HepG2 (cell line): Measurements from ENCODE around the gene ZNF670. TPM values are rescaled to one million over a fixed set of nuclear protein-coding genes. Genes with fewer than 3 reads are reported as not detected.

Experiments
- AFF4 ChIP-seq: sonication (generic); formaldehyde crosslinking; IDR thresholded peaks from 2 replicates; pipeline ENCODE4 v1.4.0; 2020; ENCODE audit warnings: missing genetic modification reagents
- CEBPZ ChIP-seq: IDR thresholded peaks from 2 replicates; pipeline ENCODE4 v1.6.1; 2012; ENCODE audit warnings: low read length, improper control_type of control experiment
- EZH2 ChIP-seq: conservative IDR thresholded peaks from 2 replicates; pipeline ENCODE4 v1.6.1; 2012; ENCODE audit warnings: mild to moderate bottlenecking, low read depth, low read length, moderate library complexity
- FOXA1 ChIP-seq, 2 experiments: fragments of 450-650 bp in 1 of 2; sonication (generic) in 1 of 2; formaldehyde crosslinking in 1 of 2; IDR thresholded peaks; 2 replicates each; pipeline versions ENCODE4 v1.4.0 to v1.6.1; 2016 to 2020; ENCODE audit warnings: missing genetic modification reagents in 1 of 2
- NFKB2 ChIP-seq: sonication (generic); formaldehyde crosslinking; IDR thresholded peaks from 2 replicates; pipeline ENCODE4 v1.4.0; 2020; ENCODE audit warnings: missing genetic modification reagents, borderline replicate concordance
- REL ChIP-seq: sonication (generic); formaldehyde crosslinking; conservative IDR thresholded peaks from 2 replicates; pipeline ENCODE4 v1.8.0; 2022; ENCODE audit warnings: mild to moderate bottlenecking, missing genetic modification reagents, moderate library complexity
- ZBTB2 ChIP-seq: sonication (generic); formaldehyde crosslinking; IDR thresholded peaks from 2 replicates; pipeline ENCODE4 v1.8.0; 2022; ENCODE audit warnings: low read depth, missing genetic modification reagents
- ZNF160 ChIP-seq: sonication (generic); formaldehyde crosslinking; IDR thresholded peaks from 2 replicates; pipeline ENCODE4 v1.8.0; 2022; ENCODE audit warnings: mild to moderate bottlenecking, inconsistent platforms, missing genetic modification reagents
- ZNF274 ChIP-seq: sonication (generic); formaldehyde crosslinking; IDR thresholded peaks from 2 replicates; pipeline ENCODE4 v1.5.1; 2020; ENCODE audit warnings: mild to moderate bottlenecking, missing genetic modification reagents
- ZNF639 ChIP-seq: conservative IDR thresholded peaks from 2 replicates; pipeline ENCODE4 v1.6.1; 2018; ENCODE audit warnings: missing genetic modification reagents
- ZNF674 ChIP-seq: sonication (generic); formaldehyde crosslinking; IDR thresholded peaks from 2 replicates; pipeline ENCODE4 v1.5.0; 2020; ENCODE audit warnings: low read depth, mild to moderate bottlenecking, missing genetic modification reagents
- polyA plus RNA-seq, 8 experiments: library from polyadenylated mRNA; depleted of rRNA in 3 of 8; stranded (reverse) in 7 of 8; unstranded in 1 of 8; fragments of >200 nt; fragmentation: Illumina TruSeq in 4 of 8; extraction: Trizol in 4 of 8; gene quantifications; 2 replicates each; pipeline versions ENCODE4 v1.2.1 to v1.2.3, GENCODE V29; 2011 to 2016; ENCODE audit warnings: low read depth in 4 of 8, missing spikeins in 1 of 8, mixed read lengths in 1 of 8; ENCODE audit not compliant: insufficient read depth in 1 of 8
- total RNA-seq, 5 experiments: library from RNA; depleted of rRNA; stranded (reverse); fragments of >200 nt; fragmentation: Illumina TruSeq; extraction: Trizol; gene quantifications; 2 replicates each; pipeline ENCODE4 v1.2.3, GENCODE V29; 2016; ENCODE audit warnings: low read depth in 1 of 5
- TF ChIP-seq, protein P1 (sequence below), 2 experiments: sonication (generic) in 1 of 2; formaldehyde crosslinking in 1 of 2; IDR thresholded peaks; 2 replicates each; pipeline versions ENCODE4 v1.4.0 to v1.6.1; 2016 to 2020; ENCODE audit warnings: borderline replicate concordance in 1 of 2, low read depth in 1 of 2, mild to moderate bottlenecking in 1 of 2, missing genetic modification reagents in 1 of 2

ZNF670 gene
- total and polyA plus RNA-seq, 2 of the 13 experiments (the other 11 are each of a cell fraction or from before 2014, with no cell fraction given), result 4.2 to 10.9 TPM

GRCh38 chr1:247111700-247112478, 33.3 kb upstream of the ZNF670 start (continued):
- 0 out of 2 replicates have a peak, but pooled peaks have one; percentile 21 for TF ChIP-seq AFF4 (CRISPR knock-in tag)
- TF ChIP-seq ZNF639 (CRISPR knock-in tag), result peak; percentile 77; the same call in 1 of the 2 replicates
- TF ChIP-seq FOXA1 (IDR thresholded peaks at IDR 0.05), result no peak
- no peak for TF ChIP-seq FOXA1 (CRISPR knock-in tag; IDR thresholded peaks at IDR 0.05)
- no peak; the same call in 1 of the 2 replicates for TF ChIP-seq ZBTB2 (CRISPR knock-in tag)
- peak; percentile 81 for TF ChIP-seq REL
- no peak for TF ChIP-seq ZNF160 (CRISPR knock-in tag)
- peak; percentile 92 for TF ChIP-seq ZNF274 (CRISPR knock-in tag)
- TF ChIP-seq ZNF674 (CRISPR knock-in tag), result no peak; the same call in 1 of the 2 replicates
- TF ChIP-seq CEBPZ, result no peak
- no peak for TF ChIP-seq EZH2
- TF ChIP-seq, protein P1, sequence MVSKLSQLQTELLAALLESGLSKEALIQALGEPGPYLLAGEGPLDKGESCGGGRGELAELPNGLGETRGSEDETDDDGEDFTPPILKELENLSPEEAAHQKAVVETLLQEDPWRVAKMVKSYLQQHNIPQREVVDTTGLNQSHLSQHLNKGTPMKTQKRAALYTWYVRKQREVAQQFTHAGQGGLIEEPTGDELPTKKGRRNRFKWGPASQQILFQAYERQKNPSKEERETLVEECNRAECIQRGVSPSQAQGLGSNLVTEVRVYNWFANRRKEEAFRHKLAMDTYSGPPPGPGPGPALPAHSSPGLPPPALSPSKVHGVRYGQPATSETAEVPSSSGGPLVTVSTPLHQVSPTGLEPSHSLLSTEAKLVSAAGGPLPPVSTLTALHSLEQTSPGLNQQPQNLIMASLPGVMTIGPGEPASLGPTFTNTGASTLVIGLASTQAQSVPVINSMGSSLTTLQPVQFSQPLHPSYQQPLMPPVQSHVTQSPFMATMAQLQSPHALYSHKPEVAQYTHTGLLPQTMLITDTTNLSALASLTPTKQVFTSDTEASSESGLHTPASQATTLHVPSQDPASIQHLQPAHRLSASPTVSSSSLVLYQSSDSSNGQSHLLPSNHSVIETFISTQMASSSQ (IDR thresholded peaks at IDR 0.05; ENCODE audit: low read depth), result no peak
- TF ChIP-seq, protein P1 (CRISPR knock-in tag; IDR thresholded peaks at IDR 0.05; ENCODE audit: borderline replicate concordance), result peak; percentile 38
- peak; percentile 87; the same call in 1 of the 2 replicates for TF ChIP-seq NFKB2 (CRISPR knock-in tag)
